Activated naive CD4-positive, alpha-beta T cell treated with anti-CD3 and anti-CD28 coated beads, Interleukin-2, amount 10 ng/mL, durations not matched to agents 7 days and 5 days (primary cell): ENCODE results near the gene SUSD1.

Experiments
- CTCF ChIA-PET: fragments of 350-600 bp; sonication (Branson Sonifier 250); formaldehyde crosslinking; loops from one replicate; lab custom pipeline; 2021; ENCODE audit warnings: antibody characterized with exemption; lab: Charles Lee
- DNase-seq: peaks from one replicate; pipeline ENCODE4 v3.0.0-alpha.2; 2020
- H3K27ac Mint-ChIP-seq: one replicate; pipeline ENCODE4 v1.8.0; 2021; ENCODE audit warnings: mild to moderate bottlenecking, moderate library complexity, mixed read lengths
- H3K27me3 Mint-ChIP-seq: one replicate; pipeline ENCODE4 v1.8.0; 2021; ENCODE audit warnings: mild to moderate bottlenecking, mixed read lengths
- H3K36me3 Mint-ChIP-seq: one replicate; pipeline ENCODE4 v1.8.0; 2021; ENCODE audit warnings: mixed read lengths
- H3K4me1 Mint-ChIP-seq: one replicate; pipeline ENCODE4 v1.8.0; 2021; ENCODE audit warnings: mixed read lengths
- H3K4me3 Mint-ChIP-seq: one replicate; pipeline ENCODE4 v1.8.0; 2021; ENCODE audit warnings: mild to moderate bottlenecking, moderate library complexity, mixed read lengths
- H3K9me3 Mint-ChIP-seq: one replicate; pipeline ENCODE4 v1.8.0; 2021; ENCODE audit warnings: mixed read lengths

The SUSD1 gene

GRCh38 chr9:112035166-112035826 lies 139.8 kb downstream of the SUSD1 start:
- Mint-ChIP-seq H3K4me1 (peaks cover 86% of the 10 kb centered on the region), H3K27me3 (peaks cover 20% of the 10 kb centered on the region), H3K4me3 (no peak overlapping the region), H3K9me3 (peaks cover 5% of the 10 kb centered on the region), H3K36me3 (peaks cover 42% of the 10 kb centered on the region), H3K27ac (no peak overlapping the region)
- CTCF ChIA-PET, result interaction anchor here (0.6 to 1.4 kb wide), 2 partner anchors 12 to 46 kb away, joined by 3 to 4 read pairs; no protein-coding TSS in a partner anchor
- DNase-seq, result no peak

DNA sequence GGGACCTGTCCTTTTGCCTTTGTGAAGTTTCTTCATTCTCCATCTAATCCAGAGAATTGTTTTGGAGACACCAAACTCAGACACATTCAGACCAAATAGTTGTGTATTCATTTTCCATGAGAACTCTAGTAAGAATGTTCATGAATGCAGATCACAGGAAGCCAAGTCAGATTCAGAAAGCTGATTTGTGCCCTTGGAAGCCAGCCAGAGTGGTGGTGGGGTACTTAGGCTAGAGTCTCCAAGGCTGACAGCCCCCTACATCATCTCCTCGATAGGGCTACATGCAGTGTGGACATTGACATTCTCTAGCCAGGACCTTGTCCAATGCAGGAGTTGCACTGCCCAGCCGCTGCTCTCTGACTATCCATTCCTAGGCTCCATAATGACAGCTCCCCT lies 140.9 kb downstream of the SUSD1 start:
- CTCF ChIA-PET, result no interaction called here
- H3K4me1 Mint-ChIP-seq, result peaks cover 87% of the 10 kb centered on the region
- H3K4me3 Mint-ChIP-seq, result no peak overlapping the region
- peaks cover 34% of the 10 kb centered on the region for H3K36me3 Mint-ChIP-seq
- H3K27me3 Mint-ChIP-seq, result peaks cover 20% of the 10 kb centered on the region
- peaks cover 5% of the 10 kb centered on the region for H3K9me3 Mint-ChIP-seq
- no peak overlapping the region for H3K27ac Mint-ChIP-seq
- no peak for DNase-seq

- peaks cover 87% of the 10 kb centered on the region for H3K4me1 Mint-ChIP-seq
- peaks cover 20% of the 10 kb centered on the region for H3K27me3 Mint-ChIP-seq
- CTCF ChIA-PET, result no interaction called here
- no peak for DNase-seq
- no peak overlapping the region for H3K27ac Mint-ChIP-seq
- H3K36me3 Mint-ChIP-seq, result peaks cover 34% of the 10 kb centered on the region
- no peak overlapping the region for H3K4me3 Mint-ChIP-seq
- peaks cover 5% of the 10 kb centered on the region for H3K9me3 Mint-ChIP-seq
Measured at GRCh38 chr9:112033237-112034215, 141.6 kb downstream of the SUSD1 start.

DNA sequence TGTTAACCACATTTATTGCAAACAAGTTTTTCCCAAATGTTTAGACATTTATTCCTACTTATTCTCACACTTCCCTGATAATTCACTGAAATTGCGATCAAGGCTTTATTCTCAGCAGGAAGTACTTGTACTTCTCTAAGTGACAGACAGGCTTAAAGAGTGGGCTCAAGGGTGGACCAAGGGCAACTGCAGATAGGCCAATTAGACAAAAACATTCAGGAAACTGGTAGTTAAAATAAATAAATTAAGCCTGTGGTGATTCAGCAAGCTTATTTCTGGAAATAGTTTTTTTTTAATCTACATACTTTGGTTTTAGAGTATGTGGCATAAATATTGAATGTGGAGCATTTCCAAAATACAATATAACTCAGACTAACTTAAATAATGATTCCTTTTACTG lies 142.4 kb downstream of the SUSD1 start:
- Mint-ChIP-seq H3K4me3 (no peak overlapping the region), H3K9me3 (peaks cover 5% of the 10 kb centered on the region), H3K36me3 (peaks cover 33% of the 10 kb centered on the region), H3K4me1 (peaks cover 82% of the 10 kb centered on the region), H3K27me3 (peaks cover 20% of the 10 kb centered on the region), H3K27ac (no peak overlapping the region)
- no peak for DNase-seq
- CTCF ChIA-PET, result no interaction called here

DNA sequence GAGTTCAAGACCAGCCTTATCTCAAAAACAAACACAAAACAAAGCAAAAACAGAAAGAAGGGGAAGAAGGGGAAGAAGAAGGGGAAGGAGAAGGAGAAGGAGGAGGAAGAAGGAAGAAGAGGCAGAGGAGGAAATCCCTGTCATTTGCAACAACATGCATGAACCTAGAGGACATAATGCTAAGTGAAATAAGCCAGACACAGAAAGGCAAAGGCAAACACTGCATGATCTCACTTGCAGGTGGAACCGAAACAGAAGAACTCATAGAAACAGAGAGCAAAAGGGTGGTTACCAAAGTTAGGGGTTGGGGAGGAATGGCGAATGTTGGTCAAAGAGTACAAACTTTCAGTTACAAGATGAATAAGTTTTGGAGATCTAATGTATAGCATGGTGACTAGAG lies 143.1 kb downstream of the SUSD1 start:
- Mint-ChIP-seq H3K9me3 (peaks cover 5% of the 10 kb centered on the region), H3K4me1 (peaks cover 75% of the 10 kb centered on the region), H3K27ac (no peak overlapping the region), H3K4me3 (no peak overlapping the region), H3K36me3 (peaks cover 32% of the 10 kb centered on the region), H3K27me3 (peaks cover 20% of the 10 kb centered on the region)
- DNase-seq, result no peak
- CTCF ChIA-PET, result no interaction called here

GRCh38 chr9:112031400-112031799 lies 143.7 kb downstream of the SUSD1 start:
- Mint-ChIP-seq H3K4me3 (no peak overlapping the region), H3K36me3 (peaks cover 32% of the 10 kb centered on the region), H3K27me3 (peaks cover 20% of the 10 kb centered on the region), H3K27ac (no peak overlapping the region), H3K4me1 (peaks cover 69% of the 10 kb centered on the region), H3K9me3 (peaks cover 5% of the 10 kb centered on the region)
- CTCF ChIA-PET, result no interaction called here
- DNase-seq, result no peak

GRCh38 chr9:112029921-112030444 lies 145.1 kb downstream of the SUSD1 start:
- Mint-ChIP-seq H3K27ac (no peak overlapping the region), H3K9me3 (peaks cover 4% of the 10 kb centered on the region), H3K4me1 (peaks cover 55% of the 10 kb centered on the region), H3K4me3 (no peak overlapping the region), H3K27me3 (peaks cover 20% of the 10 kb centered on the region), H3K36me3 (peaks cover 23% of the 10 kb centered on the region)
- CTCF ChIA-PET, result no interaction called here
- DNase-seq, result no peak

DNA sequence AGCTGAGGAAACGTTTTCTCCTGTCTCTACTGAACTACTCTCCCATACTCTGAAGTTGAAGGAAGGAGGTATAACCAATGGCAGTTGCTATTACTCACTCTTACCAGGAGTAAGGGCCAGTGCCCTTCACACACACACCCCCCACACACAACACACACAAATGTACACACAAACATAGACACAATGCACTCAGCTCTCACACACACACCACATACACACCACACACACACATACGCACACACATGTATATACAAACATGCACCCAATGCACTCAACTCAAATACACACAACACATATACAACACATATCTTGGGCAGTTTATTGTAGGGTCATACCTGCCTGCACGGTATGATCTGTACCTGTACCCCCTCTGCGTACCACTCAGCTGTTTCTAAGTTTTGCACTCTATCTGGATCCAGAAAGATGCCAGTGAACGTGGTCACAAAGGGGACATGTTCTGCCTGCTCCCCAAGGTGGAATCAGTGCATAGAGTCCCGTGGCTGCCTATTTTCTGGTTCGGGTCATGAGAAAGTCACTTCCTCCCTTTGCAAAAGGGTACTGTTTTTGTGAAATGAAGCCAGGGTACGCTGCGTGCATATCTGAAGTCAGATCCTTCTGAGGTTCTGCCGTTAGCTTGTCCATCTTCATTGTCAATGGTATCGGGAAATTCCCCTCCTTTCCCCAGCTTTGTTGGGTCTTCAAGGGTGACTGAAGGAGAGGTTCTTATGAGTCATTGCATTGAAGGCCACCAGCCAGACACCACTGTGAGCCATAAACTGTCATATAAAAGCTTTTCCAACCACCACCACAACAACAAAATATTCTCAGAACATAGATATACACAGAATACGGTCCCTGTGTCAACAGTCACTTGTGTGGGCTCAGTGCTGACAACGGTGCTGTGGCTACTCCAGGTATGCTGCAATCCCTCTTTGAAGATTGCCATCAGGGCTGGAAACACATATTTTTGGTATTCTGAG lies 146.6 kb downstream of the SUSD1 start:
- H3K27me3 Mint-ChIP-seq, result peaks cover 6% of the 10 kb centered on the region
- peaks cover 2% of the 10 kb centered on the region for H3K9me3 Mint-ChIP-seq
- H3K27ac Mint-ChIP-seq, result no peak overlapping the region
- H3K36me3 Mint-ChIP-seq, result peaks cover 12% of the 10 kb centered on the region
- H3K4me3 Mint-ChIP-seq, result no peak overlapping the region
- CTCF ChIA-PET, result interaction anchor here (1.2 kb wide), 1 partner anchor 46 kb away, joined by 3 read pairs; no protein-coding TSS in a partner anchor
- peaks cover 40% of the 10 kb centered on the region for H3K4me1 Mint-ChIP-seq
- DNase-seq, result no peak

DNA sequence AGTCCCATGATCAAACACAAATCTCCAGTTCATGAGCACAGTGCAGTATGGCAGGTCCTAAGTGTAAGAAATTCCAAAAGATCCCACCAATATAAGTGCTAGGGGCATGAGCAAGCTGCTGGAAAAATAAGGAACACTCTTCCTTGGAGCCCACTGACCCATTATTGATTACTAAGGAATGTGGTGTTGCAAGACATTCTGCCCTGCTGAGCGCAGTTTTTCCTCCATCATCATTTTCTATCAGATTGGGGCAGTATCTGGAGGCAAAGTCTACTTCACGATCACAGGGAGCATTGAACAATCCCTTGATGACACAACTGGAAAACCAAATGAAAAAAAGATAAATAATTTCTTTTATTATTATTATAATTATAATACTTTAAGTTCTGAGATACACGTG lies 149.2 kb downstream of the SUSD1 start:
- Mint-ChIP-seq H3K4me1 (peaks cover 30% of the 10 kb centered on the region), H3K4me3 (no peak overlapping the region), H3K27me3 (peaks cover 5% of the 10 kb centered on the region), H3K27ac (no peak overlapping the region), H3K9me3 (no peaks in the 10 kb centered on the region), H3K36me3 (peaks cover 4% of the 10 kb centered on the region)
- CTCF ChIA-PET, result no interaction called here
- DNase-seq, result no peak

DNA sequence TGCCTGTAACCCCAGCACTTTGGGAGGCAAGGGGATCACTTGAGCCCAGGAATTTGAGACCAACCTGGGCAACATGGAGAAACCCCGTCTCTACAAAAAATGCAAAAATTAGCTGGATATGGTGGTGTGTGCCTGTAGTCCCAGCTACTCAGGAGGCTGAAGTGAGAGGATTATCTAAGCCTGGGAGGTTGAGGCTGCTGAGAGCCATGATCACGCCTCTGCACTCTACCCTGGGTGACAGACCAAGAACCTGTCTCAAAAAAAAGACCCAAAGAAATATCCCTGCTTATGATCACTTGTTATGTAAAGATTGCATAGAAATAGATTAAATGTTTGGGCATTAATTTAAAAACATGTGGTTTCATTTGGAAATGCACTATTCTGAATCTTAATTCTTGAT lies 153.4 kb downstream of the SUSD1 start:
- no peak overlapping the region for H3K27ac Mint-ChIP-seq
- no peak overlapping the region for H3K4me3 Mint-ChIP-seq
- H3K27me3 Mint-ChIP-seq, result peaks cover 10% of the 10 kb centered on the region
- H3K36me3 Mint-ChIP-seq, result no peaks in the 10 kb centered on the region
- H3K4me1 Mint-ChIP-seq, result peaks cover 14% of the 10 kb centered on the region
- CTCF ChIA-PET, result no interaction called here
- no peak for DNase-seq
- no peaks in the 10 kb centered on the region for H3K9me3 Mint-ChIP-seq

- Mint-ChIP-seq H3K9me3 (no peaks in the 10 kb centered on the region), H3K4me3 (no peak overlapping the region), H3K36me3 (no peaks in the 10 kb centered on the region), H3K4me1 (peaks cover 14% of the 10 kb centered on the region), H3K27me3 (peaks cover 10% of the 10 kb centered on the region), H3K27ac (no peak overlapping the region)
- CTCF ChIA-PET, result no interaction called here
- DNase-seq, result no peak
Measured at GRCh38 chr9:112020680-112021596, 154.2 kb downstream of the SUSD1 start.

DNA sequence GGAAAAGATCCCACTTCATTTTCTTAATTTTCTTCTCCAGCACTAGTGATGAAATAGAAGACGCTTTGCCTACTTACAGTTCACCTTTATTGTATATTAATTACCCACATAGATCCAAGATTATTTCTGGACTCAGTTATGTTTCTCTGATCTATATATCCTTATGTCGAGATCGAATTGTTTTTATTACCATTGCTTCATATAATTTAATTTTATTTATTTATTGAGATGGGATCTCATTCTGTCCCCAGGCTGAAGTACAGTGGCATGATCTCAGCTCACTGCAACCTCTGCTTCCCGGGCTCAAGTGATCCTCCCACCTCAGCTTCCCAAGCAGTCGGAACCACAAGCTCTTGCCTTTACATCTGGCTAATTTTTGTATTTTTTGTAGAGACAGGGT lies 157.2 kb downstream of the SUSD1 start:
- Mint-ChIP-seq H3K4me1 (peaks cover 14% of the 10 kb centered on the region), H3K27ac (no peak overlapping the region), H3K4me3 (no peak overlapping the region), H3K9me3 (no peaks in the 10 kb centered on the region), H3K36me3 (no peaks in the 10 kb centered on the region), H3K27me3 (peaks cover 9% of the 10 kb centered on the region)
- CTCF ChIA-PET, result no interaction called here
- no peak for DNase-seq

GRCh38 chr9:112015736-112016135 lies 159.4 kb downstream of the SUSD1 start:
- H3K4me1 Mint-ChIP-seq, result peaks cover 16% of the 10 kb centered on the region
- no peaks in the 10 kb centered on the region for H3K9me3 Mint-ChIP-seq
- H3K27ac Mint-ChIP-seq, result no peak overlapping the region
- H3K4me3 Mint-ChIP-seq, result no peak overlapping the region
- CTCF ChIA-PET, result interaction anchor here (0.6 to 0.9 kb wide), 2 partner anchors 59 to 198 kb away, joined by 3 to 4 read pairs; no protein-coding TSS in a partner anchor
- H3K36me3 Mint-ChIP-seq, result no peaks in the 10 kb centered on the region
- peaks cover 12% of the 10 kb centered on the region for H3K27me3 Mint-ChIP-seq
- DNase-seq, result no peak
